Naive B cell (primary cell): ENCODE measurements around the gene TFCP2L1. TPM values are rescaled to one million over a fixed set of nuclear protein-coding genes. Genes with fewer than 3 reads are reported as not detected.
"Not testable (repeated sequence)": the region's sequence is repeated elsewhere in the genome, so short reads cannot be mapped to it uniquely, and the experiment has no call there.

ENCODE experiments used
- ATAC-seq, 2 donors: fragments of 150-1000 bp; cut with Tn5 transposase; 2 replicates each; pipeline ENCODE4 v1.10.0; 2021; ENCODE audit warnings: low read depth in 2 of 2, mild to moderate bottlenecking in 2 of 2, moderate library complexity in 2 of 2
- DNase-seq: peaks from one replicate; pipeline ENCODE4 v3.0.0; 2022
- H3K27ac Mint-ChIP-seq, 6 donors: one replicate each; pipeline ENCODE4 v1.8.0; 2020 to 2022; ENCODE audit warnings: mild to moderate bottlenecking in 6 of 6, mixed read lengths in 6 of 6, moderate library complexity in 5 of 6, inconsistent platforms in 2 of 6
- H3K27me3 Mint-ChIP-seq, 3 donors: one replicate each; pipeline ENCODE4 v1.8.0; 2021 to 2022; ENCODE audit warnings: mixed read lengths in 3 of 3, mild to moderate bottlenecking in 1 of 3
- H3K36me3 Mint-ChIP-seq, 2 donors: one replicate each; pipeline ENCODE4 v1.8.0; 2020 to 2022; ENCODE audit warnings: mixed read lengths in 2 of 2, inconsistent platforms in 1 of 2, mild to moderate bottlenecking in 1 of 2
- H3K4me1 Mint-ChIP-seq, 3 donors: one replicate each; pipeline ENCODE4 v1.8.0; 2020 to 2022; ENCODE audit warnings: mixed read lengths in 3 of 3, inconsistent platforms in 1 of 3, mild to moderate bottlenecking in 1 of 3, moderate library complexity in 1 of 3
- H3K4me3 Mint-ChIP-seq, 8 donors: one replicate each; pipeline ENCODE4 v1.8.0; 2020 to 2022; ENCODE audit warnings: mild to moderate bottlenecking in 8 of 8, mixed read lengths in 8 of 8, moderate library complexity in 8 of 8, inconsistent platforms in 2 of 8
- H3K9me3 Mint-ChIP-seq, 7 donors: one replicate each; pipeline ENCODE4 v1.8.0; 2020 to 2022; ENCODE audit warnings: mixed read lengths in 7 of 7, mild to moderate bottlenecking in 5 of 7, inconsistent platforms in 2 of 7, moderate library complexity in 1 of 7
- polyA plus RNA-seq, 6 donors: library from polyadenylated mRNA; unstranded; fragments of 300-500 nt; fragmentation: Illumina TruSeq; gene quantifications; one replicate each; pipeline ENCODE4 v1.2.3, GENCODE V29; 2021; ENCODE audit warnings: low read depth in 6 of 6

Gene TFCP2L1
- polyA plus RNA-seq, 6 donors from 2014 or later = not detected

GRCh38 chr2:121231385-121232000, 53.5 kb downstream of the TFCP2L1 start:
- no peaks in the 10 kb centered on the region for H3K36me3 Mint-ChIP-seq
- no peak overlapping the region for H3K27ac Mint-ChIP-seq
- DNase-seq = no peak
- no peaks in the 10 kb centered on the region for H3K9me3 Mint-ChIP-seq
- ATAC-seq = no peak
- H3K4me3 Mint-ChIP-seq = no peak overlapping the region
- H3K27me3 Mint-ChIP-seq = peaks cover 0 to 4% (median 2%) of the 10 kb centered on the region in 3 donors
- H3K4me1 Mint-ChIP-seq = no peaks in the 10 kb centered on the region

GRCh38 chr2:121228521-121228920, 56.5 kb downstream of the TFCP2L1 start:
- H3K27ac Mint-ChIP-seq = no peak overlapping the region
- ATAC-seq (no peak), DNase-seq (no peak)
- no peaks in the 10 kb centered on the region for H3K4me1 Mint-ChIP-seq
- no peaks in the 10 kb centered on the region for H3K27me3 Mint-ChIP-seq
- no peak overlapping the region for H3K4me3 Mint-ChIP-seq
- peaks cover 0 to under 1% (median 0%) of the 10 kb centered on the region in 7 donors for H3K9me3 Mint-ChIP-seq
- H3K36me3 Mint-ChIP-seq = no peaks in the 10 kb centered on the region

- not testable (repeated sequence) for H3K4me3 Mint-ChIP-seq, ATAC-seq, H3K36me3 Mint-ChIP-seq, DNase-seq, H3K27me3 Mint-ChIP-seq, H3K4me1 Mint-ChIP-seq, H3K9me3 Mint-ChIP-seq
- H3K27ac Mint-ChIP-seq = peak overlapping the region in 1 of 6 donors; percentile 10
These were observed 57.4 kb downstream of the TFCP2L1 start for GRCh38 chr2:121227381-121228144.

GRCh38 chr2:121225681-121226080, 59.3 kb downstream of the TFCP2L1 start:
- not testable (repeated sequence) for H3K4me3 Mint-ChIP-seq, H3K9me3 Mint-ChIP-seq, H3K36me3 Mint-ChIP-seq, H3K27ac Mint-ChIP-seq, H3K4me1 Mint-ChIP-seq, DNase-seq, H3K27me3 Mint-ChIP-seq, ATAC-seq

GRCh38 chr2:121220995-121221394, 64.0 kb downstream of the TFCP2L1 start:
- no peaks in the 10 kb centered on the region for H3K4me1 Mint-ChIP-seq
- DNase-seq = no peak
- H3K36me3 Mint-ChIP-seq = no peaks in the 10 kb centered on the region
- H3K9me3 Mint-ChIP-seq = peaks cover 0 to 1% (median 0%) of the 10 kb centered on the region in 7 donors
- peaks cover 0 to 4% (median 0%) of the 10 kb centered on the region in 3 donors for H3K27me3 Mint-ChIP-seq
- no peak overlapping the region for H3K27ac Mint-ChIP-seq
- ATAC-seq = no peak
- H3K4me3 Mint-ChIP-seq = no peak overlapping the region

- Mint-ChIP-seq H3K9me3 (peaks cover 0 to 1% (median 0%) of the 10 kb centered on the region in 7 donors), H3K36me3 (no peaks in the 10 kb centered on the region), H3K4me1 (no peaks in the 10 kb centered on the region), H3K27me3 (peaks cover 0 to 4% (median 0%) of the 10 kb centered on the region in 3 donors), H3K27ac (no peak overlapping the region), H3K4me3 (no peak overlapping the region)
- DNase-seq (no peak), ATAC-seq (no peak)
These were observed 65.1 kb downstream of the TFCP2L1 start for GRCh38 chr2:121219866-121220265.

GRCh38 chr2:121218386-121218938, 66.5 kb downstream of the TFCP2L1 start:
- Mint-ChIP-seq H3K27me3 (peaks cover 0 to 4% (median 0%) of the 10 kb centered on the region in 3 donors), H3K4me1 (no peaks in the 10 kb centered on the region), H3K27ac (no peak overlapping the region), H3K4me3 (no peak overlapping the region), H3K9me3 (peaks cover 0 to 2% (median 0%) of the 10 kb centered on the region in 7 donors), H3K36me3 (no peaks in the 10 kb centered on the region)
- ATAC-seq (no peak), DNase-seq (no peak)

- peaks cover 0 to 4% (median 0%) of the 10 kb centered on the region in 3 donors for H3K27me3 Mint-ChIP-seq
- no peaks in the 10 kb centered on the region for H3K4me1 Mint-ChIP-seq
- ATAC-seq = no peak
- H3K36me3 Mint-ChIP-seq = no peaks in the 10 kb centered on the region
- no peak overlapping the region for H3K4me3 Mint-ChIP-seq
- peaks cover 0 to 2% (median 0%) of the 10 kb centered on the region in 7 donors for H3K9me3 Mint-ChIP-seq
- no peak overlapping the region for H3K27ac Mint-ChIP-seq
- DNase-seq = no peak
These were observed 67.4 kb downstream of the TFCP2L1 start for GRCh38 chr2:121217627-121218026.

GRCh38 chr2:121214296-121214695, 70.7 kb downstream of the TFCP2L1 start:
- no peak overlapping the region for H3K4me3 Mint-ChIP-seq
- H3K27me3 Mint-ChIP-seq = no peaks in the 10 kb centered on the region
- peak overlapping the region in 1 of 6 donors; percentile 53 for H3K27ac Mint-ChIP-seq
- H3K4me1 Mint-ChIP-seq = no peaks in the 10 kb centered on the region
- no peak for ATAC-seq
- peaks cover 0 to 2% (median 0%) of the 10 kb centered on the region in 7 donors for H3K9me3 Mint-ChIP-seq
- H3K36me3 Mint-ChIP-seq = no peaks in the 10 kb centered on the region
- no peak for DNase-seq

GRCh38 chr2:121213386-121213785, 71.6 kb downstream of the TFCP2L1 start:
- Mint-ChIP-seq H3K36me3 (no peaks in the 10 kb centered on the region), H3K4me1 (no peaks in the 10 kb centered on the region), H3K27ac (no peak overlapping the region), H3K9me3 (peaks cover 0 to 2% (median 0%) of the 10 kb centered on the region in 7 donors), H3K27me3 (no peaks in the 10 kb centered on the region), H3K4me3 (no peak overlapping the region)
- ATAC-seq (no peak), DNase-seq (no peak)

GRCh38 chr2:121212661-121213325, 72.2 kb downstream of the TFCP2L1 start:
- no peaks in the 10 kb centered on the region for H3K4me1 Mint-ChIP-seq
- ATAC-seq (no peak), DNase-seq (no peak)
- no peaks in the 10 kb centered on the region for H3K36me3 Mint-ChIP-seq
- no peak overlapping the region for H3K4me3 Mint-ChIP-seq
- H3K27me3 Mint-ChIP-seq = no peaks in the 10 kb centered on the region
- peaks cover 0 to 2% (median 0%) of the 10 kb centered on the region in 7 donors for H3K9me3 Mint-ChIP-seq
- H3K27ac Mint-ChIP-seq = no peak overlapping the region

GRCh38 chr2:121211689-121212151, 73.3 kb downstream of the TFCP2L1 start:
- Mint-ChIP-seq H3K27me3 (no peaks in the 10 kb centered on the region), H3K36me3 (no peaks in the 10 kb centered on the region), H3K4me3 (no peak overlapping the region), H3K27ac (no peak overlapping the region), H3K9me3 (peaks cover 0 to 2% (median 0%) of the 10 kb centered on the region in 7 donors), H3K4me1 (no peaks in the 10 kb centered on the region)
- ATAC-seq (no peak), DNase-seq (no peak)

- Mint-ChIP-seq H3K9me3 (peaks cover 0 to 2% (median 0%) of the 10 kb centered on the region in 7 donors), H3K36me3 (no peaks in the 10 kb centered on the region), H3K4me3 (no peak overlapping the region), H3K4me1 (no peaks in the 10 kb centered on the region), H3K27me3 (no peaks in the 10 kb centered on the region), H3K27ac (no peak overlapping the region)
- no peak for DNase-seq
- ATAC-seq = no peak
These were observed 73.8 kb downstream of the TFCP2L1 start for GRCh38 chr2:121211251-121211650.
